Body of pancreas (tissue), 4 donors: ENCODE results near the gene MB21D2.

Experiments
- CTCF ChIP-seq, 7 experiments: fragments of 450-650 bp in 4 of 7; fragments of 200-600 bp in 3 of 7; sonication (generic) in 3 of 7; IDR thresholded peaks; one replicate each; pipeline ENCODE4 v1.5.1; 2016 to 2019; ENCODE audit warnings: antibody characterized with exemption in 7 of 7
- POLR2A ChIP-seq, 3 donors: fragments of 450-650 bp; IDR thresholded peaks; one replicate each; pipeline ENCODE4 v1.6.1; 2016; ENCODE audit warnings: antibody characterized with exemption in 3 of 3, mild to moderate bottlenecking in 2 of 3

- no peak for TF ChIP-seq CTCF (IDR thresholded peaks at IDR 0.05)
- no peak for TF ChIP-seq POLR2A (IDR thresholded peaks at IDR 0.05)
Measured at GRCh38 chr3:192847941-192848340, 69.7 kb downstream of the MB21D2 start.
